Endothelial cell of hepatic sinusoid (primary cell): ENCODE results near the gene SH2D2A.

ENCODE experiments used
- in situ Hi-C: cut with HindIII; loops from 2 replicates; pipeline ENCODE4 v1.10.0; 2017; ENCODE audit warnings: low sequenced_read_pairs

The SH2D2A gene

DNA sequence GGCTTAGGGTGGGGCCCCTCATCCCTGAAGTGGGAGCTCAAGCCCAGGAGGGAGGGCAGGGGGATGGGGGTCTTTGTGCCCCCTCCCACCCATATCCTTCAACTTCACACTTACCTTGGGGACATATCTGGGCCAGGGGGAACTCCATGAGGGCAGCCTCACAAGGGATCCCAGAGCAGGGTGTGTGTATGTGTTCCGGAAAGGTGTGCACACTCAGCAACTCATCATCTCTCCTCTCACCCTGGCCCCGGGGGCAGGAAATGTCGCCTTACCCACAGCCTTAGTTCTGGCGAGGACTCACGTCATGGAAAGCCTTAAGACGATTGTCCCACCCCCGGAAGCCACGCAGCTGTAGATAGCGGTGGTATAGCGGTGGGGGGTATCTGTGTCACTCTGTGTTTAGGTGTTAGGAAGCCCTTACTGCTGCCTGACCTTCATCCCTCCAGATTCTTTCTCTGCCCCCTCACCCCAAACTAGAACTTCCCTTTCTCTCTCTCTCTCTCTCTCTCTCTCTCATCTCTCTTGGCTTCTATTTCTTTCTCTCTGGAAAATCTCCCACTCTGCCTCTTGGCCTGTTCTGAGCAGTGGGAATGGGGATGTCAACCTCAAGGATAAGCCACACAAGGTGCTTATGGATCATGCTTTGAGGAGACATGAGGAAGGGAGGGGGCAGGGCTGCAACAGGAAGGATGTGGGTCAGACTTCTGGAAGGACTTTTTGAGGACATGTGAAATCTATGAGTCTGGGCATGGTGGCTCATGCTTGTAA, at the start of gene SH2D2A:
SH2D2A (minus strand) TSS at position 288 of the 768 bp plus-strand sequence; CDS start at position 148, 140 bp downstream.
- in situ Hi-C loops = no loop called here

DNA sequence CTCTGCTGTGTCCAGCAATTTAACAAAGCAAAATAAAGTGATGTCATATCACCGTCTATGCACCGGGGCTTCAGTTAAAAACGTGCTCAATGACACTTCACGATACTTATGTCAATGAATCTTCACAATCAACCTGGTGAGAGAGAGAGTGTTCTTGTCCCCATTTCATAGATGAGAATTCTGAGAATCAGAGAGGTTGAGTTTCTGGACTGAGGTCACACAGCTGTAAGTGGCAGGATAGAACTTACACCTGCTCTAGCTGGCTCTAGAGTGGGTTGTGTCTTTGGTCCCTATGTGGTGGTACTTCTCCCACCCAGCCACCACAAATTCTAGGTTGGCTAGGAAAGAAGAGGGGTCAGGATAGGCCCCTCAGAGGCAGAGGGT, 49.2 kb upstream of the SH2D2A start:
- in situ Hi-C loops = no loop called here

DNA sequence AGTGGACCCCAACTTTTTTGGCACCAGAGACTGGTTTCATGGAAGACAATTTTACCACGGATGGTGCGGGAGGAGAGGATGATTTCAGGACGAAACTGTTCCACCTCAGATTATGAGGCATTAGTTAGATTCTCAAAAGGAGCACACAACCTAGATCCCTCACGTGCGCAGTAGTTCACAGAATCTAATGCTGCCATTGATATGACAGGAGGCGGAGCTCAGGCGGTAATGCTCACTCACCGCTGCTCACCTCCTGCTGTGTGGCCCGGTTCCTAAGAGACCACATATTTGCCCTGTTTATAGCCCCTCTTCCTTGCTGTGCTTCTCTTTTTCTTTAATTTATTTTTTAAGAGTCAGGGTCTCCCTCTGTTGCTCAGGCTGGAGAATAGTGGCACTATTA, 48.6 kb upstream of the SH2D2A start:
- in situ Hi-C loops = no loop called here

DNA sequence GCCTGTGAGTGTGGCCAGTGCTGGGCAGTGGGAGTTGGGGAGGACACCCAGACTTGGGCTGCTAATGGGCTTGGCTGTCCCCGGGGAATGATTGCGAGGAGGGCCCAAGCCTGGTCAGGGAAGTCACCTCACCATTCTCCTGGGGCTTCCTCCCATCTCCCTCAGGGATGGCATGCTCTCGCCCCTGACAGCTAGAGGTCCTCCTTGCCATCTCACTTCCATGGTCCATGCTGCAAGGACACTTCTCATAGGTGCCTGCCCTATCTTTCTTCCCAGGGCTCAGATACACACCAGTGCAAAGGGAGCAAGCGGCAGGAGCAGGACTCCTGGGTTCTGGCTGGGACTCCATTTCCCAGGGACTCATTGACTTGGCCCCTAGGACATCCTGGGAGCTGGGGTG, 48.1 kb upstream of the SH2D2A start:
- in situ Hi-C loops = no loop called here

DNA sequence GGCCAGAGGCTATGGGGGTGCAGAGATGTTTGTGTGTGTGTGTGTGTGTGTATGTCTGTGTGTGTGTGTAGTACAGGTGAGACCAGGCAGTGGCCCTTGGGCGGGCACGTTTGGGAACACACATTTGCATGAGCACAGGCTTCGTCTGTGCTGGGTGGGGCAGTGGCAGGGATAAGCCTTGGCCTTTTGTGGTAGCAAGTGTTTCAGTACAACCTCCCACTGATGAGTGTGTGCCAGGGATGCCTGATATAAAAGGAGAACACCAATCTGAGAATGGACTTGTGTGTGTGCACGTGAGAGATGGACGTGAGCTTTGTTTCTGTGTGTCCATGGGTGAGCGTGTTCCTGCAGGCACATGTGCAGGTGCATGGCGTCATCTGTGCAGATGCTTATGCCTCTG, 47.0 kb upstream of the SH2D2A start:
- in situ Hi-C loops = no loop called here

DNA sequence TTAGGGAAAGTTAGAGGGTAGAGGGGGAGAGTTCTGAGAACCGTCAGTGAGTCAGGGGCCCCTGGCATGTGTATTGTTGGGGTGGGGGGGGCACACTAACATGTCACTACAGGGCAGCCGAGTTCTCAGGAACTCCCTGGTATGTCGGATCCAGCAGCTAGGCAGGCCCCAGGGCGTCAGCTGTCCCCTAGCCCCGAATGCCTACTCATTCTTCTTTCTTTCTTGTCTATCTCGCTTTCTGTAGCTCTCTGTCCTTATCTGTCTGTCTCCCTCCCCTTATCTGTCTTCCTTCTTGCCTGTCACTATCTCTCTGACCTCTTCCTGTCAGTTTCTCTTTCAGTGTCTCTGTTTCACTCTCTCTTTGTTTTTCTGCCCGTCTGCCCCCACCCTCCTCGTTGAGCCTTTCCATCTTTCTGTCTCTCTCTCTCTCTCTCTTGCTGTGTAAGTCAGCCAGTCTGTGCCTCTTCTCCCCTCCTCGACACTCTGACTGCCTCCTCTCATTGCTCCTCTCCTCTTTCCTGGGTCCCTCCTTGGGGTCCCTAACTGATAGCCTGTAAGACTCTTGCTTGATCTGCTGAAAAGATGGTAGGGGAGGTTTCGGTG, 46.5 kb upstream of the SH2D2A start:
- in situ Hi-C loops = no loop called here

DNA sequence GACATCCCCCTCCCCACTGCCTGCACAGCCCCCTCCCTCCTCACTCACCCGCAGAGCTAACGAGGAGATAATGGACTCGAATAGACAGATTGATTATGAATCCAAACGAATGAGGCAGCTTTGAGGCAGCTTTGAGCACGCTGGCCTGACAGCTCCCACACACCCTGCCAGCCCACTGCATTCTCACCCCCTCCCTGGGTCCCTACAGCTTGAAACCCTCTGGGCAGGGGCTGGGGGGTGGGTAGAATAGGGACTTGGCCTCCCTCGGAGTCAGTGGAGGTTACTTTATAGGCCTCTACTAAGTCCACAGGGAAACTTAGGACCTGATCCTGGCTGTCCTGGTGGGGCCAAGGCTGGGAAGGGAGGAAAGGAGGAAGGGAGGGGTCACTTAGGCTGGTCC, 45.9 kb upstream of the SH2D2A start:
- in situ Hi-C loops = no loop called here

DNA sequence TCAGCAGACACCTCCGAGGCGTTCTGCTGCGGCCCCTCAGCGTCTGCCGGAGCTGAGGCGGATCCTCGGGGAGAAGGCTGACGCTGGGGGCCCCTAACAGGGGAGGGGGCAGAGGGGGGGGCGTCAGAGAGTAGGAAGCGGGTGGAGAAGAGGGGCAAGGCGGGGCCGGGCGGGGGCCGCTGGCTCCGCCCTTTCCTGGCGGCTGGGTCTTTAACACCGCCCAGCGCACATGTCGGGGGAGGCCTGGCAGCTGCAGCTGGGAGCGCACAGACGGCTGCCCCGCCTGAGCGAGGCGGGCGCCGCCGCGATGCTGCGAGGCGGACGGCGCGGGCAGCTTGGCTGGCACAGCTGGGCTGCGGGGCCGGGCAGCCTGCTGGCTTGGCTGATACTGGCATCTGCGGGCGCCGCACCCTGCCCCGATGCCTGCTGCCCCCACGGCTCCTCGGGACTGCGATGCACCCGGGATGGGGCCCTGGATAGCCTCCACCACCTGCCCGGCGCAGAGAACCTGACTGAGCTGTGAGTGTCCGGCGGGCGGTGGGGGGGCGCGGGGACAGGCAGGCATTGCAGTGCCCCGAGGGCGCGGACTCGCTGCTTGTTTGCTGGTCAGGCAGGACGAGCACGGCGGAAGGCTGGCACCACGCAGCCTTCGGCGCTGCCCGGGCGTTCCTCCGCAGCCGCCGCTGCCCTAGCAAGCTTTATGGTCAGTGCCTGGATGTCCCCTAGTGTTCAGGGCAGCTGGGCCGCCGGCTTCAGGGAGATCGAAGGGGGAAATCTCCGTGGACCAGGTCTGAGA, 44.2 kb upstream of the SH2D2A start, which contains the start of gene NTRK1:
NTRK1 (plus strand) TSS at position 238 of the 796 bp plus-strand sequence; CDS start at position 308, 70 bp downstream.
- in situ Hi-C loops = no loop called here

DNA sequence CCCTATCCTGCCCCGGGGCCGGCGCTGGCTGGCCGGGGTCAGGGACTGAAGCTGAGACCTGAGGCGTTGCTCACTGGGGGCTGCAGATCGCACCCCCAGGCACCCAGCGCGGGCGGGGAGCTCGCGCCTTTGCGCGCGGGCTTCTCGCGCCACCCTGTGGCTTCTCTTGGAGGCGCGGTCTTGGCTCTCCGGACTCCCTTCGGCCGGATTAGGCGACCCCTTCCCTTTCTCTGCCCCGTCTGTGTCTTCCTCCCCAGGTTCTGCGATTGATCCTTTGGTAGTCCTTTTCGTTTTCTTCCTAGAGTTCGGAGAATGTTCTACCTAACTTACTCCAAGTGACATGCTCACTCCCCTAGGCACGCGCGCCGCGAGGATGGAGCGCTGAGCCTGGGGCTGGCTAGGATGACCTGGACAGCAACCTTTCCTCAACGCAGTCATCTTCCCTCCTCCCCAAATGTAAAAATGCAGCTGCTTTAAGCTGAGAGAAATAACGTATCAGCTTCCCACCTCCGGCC, 43.5 kb upstream of the SH2D2A start:
- in situ Hi-C loops = no loop called here

DNA sequence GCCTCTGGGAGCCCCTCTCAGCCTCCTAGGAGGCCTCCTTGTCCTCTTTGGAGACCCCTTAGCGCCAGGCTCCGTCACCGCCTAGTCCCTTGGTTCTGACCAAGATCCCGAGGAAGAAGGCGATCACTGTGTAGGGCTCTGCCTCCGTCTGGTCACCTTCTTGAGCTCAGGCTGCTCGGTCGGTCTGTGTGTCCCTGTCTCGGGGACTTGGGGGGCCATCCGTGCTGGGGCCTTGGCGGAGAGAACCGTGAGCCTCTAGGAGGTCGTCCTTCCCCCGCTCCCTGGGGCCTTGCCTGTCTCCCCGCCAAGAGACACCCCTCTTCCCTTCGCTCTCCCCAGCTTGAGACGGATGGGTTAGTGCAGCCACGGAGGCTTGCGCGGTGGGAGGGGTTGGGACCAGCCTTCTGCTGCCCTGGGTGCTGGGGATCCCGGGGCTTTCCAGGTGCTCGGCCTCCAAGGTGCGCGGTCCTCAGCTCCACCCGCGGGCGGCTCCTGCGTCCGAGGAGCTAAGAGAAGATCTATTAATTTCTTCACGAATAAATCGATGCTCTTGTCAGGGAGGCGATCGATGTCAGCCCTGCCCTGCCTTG, 43.0 kb upstream of the SH2D2A start:
- in situ Hi-C loops = loop anchor here (5.0 to 10.0 kb wide), 2 partner anchors 88 to 145 kb away; no protein-coding TSS in a partner anchor

DNA sequence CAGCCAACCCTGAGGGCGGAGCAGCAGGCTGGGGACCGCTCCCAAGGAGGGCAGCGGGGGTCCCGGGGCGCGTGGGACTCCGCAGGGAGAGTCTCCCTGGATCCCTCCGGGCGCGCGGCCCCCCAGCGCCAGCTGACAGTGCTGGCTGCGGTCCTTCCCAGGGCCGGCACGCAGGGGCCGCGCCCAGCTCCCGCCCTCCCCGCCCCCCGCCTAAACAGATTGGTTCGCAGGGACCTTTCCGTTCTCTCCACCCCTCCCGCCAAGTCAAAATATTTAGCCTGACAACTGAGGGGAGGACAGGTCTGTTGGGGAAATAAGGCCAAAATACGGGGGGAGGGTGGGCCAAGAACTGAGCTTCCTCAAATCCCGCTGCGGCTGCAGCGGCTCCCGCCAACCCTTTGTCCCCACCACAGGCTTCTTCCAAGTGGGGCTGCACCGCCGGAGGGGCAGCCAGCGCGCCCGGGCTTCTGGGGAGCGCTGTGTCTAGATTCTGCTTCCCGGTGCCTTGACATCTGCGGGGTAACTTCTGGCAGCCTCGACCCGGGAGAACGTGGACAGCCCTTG, 42.4 kb upstream of the SH2D2A start, which contains the start of gene INSRR:
INSRR (minus strand) TSS at position 159 of the 564 bp plus-strand sequence. CDS start 496 bp downstream, outside the sequence.
- in situ Hi-C loops = loop anchor here (5.0 to 10.0 kb wide), 2 partner anchors 88 to 144 kb away; no protein-coding TSS in a partner anchor

DNA sequence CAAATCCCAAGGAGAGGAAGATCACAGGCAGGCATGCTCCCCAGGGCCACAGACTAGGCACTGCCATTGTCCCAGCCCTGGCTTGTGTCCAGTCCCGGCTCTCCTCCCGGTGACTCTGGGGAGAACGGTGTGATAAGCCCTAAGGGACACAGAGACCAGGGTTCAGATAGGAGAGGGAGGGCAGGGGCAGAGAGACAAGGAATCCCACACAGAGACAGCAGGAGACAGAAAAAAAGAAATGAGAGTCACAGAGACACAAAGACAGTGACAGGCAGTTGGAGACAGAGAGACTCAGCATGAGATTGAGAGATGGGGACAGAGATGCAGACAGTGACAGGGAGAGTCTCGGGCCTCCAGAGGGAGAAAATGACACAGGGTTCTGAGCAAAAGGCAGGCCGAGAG, 41.9 kb upstream of the SH2D2A start:
- in situ Hi-C loops = loop anchor here (5.0 to 10.0 kb wide), 2 partner anchors 89 to 144 kb away; no protein-coding TSS in a partner anchor

DNA sequence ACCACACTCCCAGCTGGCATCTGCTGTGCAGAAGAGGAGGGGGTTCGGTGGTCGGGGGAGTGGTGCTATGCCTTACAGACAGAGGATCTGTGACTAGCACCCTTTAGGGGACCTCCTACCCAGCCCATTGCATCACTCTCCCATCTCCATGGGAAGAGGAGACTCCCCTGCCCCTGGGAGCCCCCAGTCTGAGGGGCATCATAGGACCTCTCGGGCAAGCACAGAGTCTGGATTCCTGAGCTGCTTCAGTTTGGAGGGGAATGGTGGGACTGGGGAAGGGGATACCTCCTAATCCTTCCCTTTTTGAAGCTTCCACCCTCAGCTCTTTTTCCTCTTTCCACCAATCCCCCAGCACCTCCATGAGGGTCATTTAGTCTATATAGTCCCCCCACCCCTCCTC, 40.9 kb upstream of the SH2D2A start:
- in situ Hi-C loops = loop anchor here (5.0 to 10.0 kb wide), 2 partner anchors 90 to 143 kb away; no protein-coding TSS in a partner anchor

DNA sequence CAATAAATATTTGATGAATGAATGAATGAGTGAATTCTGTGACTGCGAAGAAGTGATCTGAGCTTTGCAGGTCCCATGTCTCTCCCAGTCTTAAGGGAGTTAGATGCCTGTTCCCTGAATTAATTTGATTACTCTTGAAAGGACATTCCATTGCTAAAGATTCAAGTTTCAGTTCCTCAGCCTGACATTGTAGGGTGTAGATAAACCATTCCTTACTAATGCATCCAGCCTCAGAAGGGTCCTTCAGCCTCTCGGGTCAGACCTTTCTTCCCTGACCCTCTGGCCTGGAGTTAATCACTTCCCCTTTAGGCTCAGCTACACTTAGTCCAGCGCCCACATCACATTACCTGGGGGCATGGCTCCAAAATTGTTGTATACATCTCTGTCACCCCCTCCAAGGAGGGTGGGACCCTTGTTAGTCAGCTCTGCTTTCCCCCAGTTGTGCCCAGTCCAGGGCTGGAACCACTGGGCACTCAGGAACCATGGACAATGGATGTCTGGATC, 39.7 kb upstream of the SH2D2A start:
- in situ Hi-C loops = loop anchor here (5.0 to 10.0 kb wide), 2 partner anchors 91 to 142 kb away; no protein-coding TSS in a partner anchor

DNA sequence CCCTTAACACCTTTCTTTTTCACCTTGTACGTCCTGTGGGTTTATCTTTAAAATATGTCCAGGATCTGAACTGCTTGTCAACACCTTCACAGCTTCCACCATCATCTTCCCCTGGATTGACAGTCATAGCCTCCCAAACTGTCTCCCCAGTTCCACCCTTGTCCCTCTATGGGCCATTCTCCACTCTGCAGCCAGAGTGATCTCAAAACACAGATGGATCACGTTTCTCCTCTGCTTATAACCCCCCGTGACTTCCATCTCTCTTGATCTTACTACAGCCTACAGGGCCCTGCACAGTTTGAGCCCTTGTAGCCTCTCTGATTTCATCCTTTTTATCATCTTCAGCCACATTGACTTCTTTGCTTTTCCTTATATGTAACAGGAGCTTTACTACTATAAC, 38.0 kb upstream of the SH2D2A start:
- in situ Hi-C loops = loop anchor here (5.0 to 10.0 kb wide), 2 partner anchors 93 to 140 kb away; no protein-coding TSS in a partner anchor

DNA sequence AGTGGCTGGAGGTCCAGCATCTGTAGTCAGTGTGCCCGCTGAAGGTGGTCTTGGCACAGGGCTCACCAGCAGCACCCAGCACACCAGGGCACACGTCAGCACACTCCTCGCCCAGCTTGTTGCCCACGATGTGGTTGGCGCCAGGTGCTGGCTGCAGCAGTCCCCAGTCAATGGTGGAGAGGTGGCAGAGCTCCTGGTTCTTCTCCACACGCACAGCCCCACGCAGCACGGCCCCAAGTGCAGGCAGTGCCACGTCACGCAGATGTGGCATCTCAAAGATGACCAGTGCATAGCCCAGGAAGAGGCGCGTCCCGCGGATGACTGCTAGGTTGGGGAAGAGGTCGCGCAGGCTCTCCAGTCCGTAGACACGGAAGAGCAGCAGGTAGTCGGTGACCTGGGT, 37.1 kb upstream of the SH2D2A start:
- in situ Hi-C loops = loop anchor here (10.0 kb wide), 1 partner anchor 139 kb away; no protein-coding TSS in a partner anchor

DNA sequence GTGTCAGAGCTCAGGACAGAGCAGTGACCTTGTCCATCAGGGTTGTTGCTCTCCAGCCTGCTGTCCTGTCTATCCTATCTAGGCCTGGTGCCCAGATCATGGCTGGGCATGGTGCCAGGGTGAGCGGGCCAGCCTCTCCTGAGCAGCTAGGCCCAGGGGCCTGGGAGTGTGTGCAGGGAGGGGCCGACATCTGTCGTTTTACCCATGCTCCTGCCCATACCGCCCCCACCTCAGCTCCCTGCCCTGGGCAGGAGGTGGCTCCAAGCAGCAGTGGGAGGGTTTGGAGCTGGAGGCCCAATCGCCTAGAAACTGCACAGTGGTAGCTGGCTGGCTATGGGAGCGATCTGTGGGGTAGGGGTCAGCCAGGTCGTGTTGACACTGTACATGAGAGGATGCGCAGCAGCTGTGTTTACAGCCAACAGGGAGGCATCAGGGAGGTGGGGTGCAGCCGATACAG, 35.8 kb upstream of the SH2D2A start:
- in situ Hi-C loops = loop anchor here (10.0 kb wide), 1 partner anchor 138 kb away; no protein-coding TSS in a partner anchor

DNA sequence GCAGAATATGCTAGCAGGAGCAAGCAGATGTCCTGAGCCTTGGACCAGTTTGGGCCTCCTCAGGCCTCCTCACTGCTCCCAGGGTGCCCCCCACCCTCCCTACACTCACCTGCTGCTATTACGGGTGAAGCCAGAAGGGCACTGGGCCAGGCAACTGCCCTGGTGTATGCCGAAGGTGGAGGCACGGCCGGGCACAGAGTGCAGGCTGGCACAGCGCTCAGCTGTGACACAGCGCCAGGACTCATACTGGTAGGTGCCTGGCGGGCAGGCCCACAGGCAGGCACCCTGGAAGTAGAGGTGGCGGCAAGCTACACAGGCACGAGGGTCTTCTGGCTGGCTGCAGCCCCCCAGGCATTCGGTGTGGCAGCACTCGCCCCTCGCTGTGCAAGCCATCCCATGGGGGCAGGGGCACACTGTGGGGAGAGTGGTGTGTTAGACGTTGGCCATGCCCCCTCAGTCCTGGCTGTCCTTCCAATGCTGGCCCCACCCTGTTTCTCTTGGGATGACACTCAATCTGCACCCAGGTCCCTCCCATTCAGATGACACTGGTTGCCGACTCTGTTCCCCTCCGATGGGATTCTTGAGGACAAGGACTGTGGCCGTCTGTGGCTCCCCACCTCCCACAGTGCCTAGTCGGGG, 35.2 kb upstream of the SH2D2A start:
- in situ Hi-C loops = loop anchor here (10.0 kb wide), 1 partner anchor 137 kb away; no protein-coding TSS in a partner anchor

DNA sequence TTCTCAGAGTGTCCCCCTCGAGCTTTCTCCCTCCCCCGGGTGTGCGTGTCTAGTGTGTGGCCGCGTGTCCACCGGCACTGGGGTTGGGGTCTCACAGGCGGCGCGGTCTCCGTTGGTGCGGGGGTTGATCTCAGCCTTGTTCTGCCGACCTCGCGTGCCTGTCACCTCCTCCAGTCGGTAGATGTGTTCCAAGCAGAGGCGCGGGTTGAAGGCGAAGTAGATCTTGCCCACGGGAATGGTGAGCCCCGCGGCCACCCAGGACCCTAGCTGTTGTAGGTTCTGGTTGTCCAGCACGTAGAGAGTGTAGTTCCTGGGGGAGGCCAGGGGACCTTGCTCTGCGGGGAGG, 32.5 kb upstream of the SH2D2A start:
- in situ Hi-C loops = no loop called here
